NCI-H510A (cell line): ENCODE results near the gene SEPTIN3.

Experiments used
- DNase-seq: peaks from one replicate; lab custom pipeline; 2025; lab: John Stamatoyannopoulos, UW

Gene SEPTIN3

GRCh38 chr22:41969110-41969646 is at the start of gene SEPTIN3:
Gene SEPTIN3 (plus strand): TSS chr22:41969443. CDS start chr22:41971493, 2,050 bp downstream.
- DNase-seq: no peak

- no peak for DNase-seq
Measured at GRCh38 chr22:41920271-41920976, 48.8 kb upstream of the SEPTIN3 start.

- no peak for DNase-seq
Measured at GRCh38 chr22:41922328-41922727, 46.9 kb upstream of the SEPTIN3 start.

GRCh38 chr22:41922940-41923594 is 46.2 kb upstream of the SEPTIN3 start:
- no peak for DNase-seq

- no peak for DNase-seq
Measured at GRCh38 chr22:41923595-41924276, 45.5 kb upstream of the SEPTIN3 start.

GRCh38 chr22:41925783-41926460 is 43.3 kb upstream of the SEPTIN3 start:
- DNase-seq: no peak

- no peak for DNase-seq
Measured at GRCh38 chr22:41927813-41928212, 41.4 kb upstream of the SEPTIN3 start.

- no peak for DNase-seq
Measured at GRCh38 chr22:41928593-41929417, 40.4 kb upstream of the SEPTIN3 start.

GRCh38 chr22:41929418-41929810 is 39.8 kb upstream of the SEPTIN3 start:
- no peak for DNase-seq

GRCh38 chr22:41931701-41932269 is 37.5 kb upstream of the SEPTIN3 start:
- no peak for DNase-seq

GRCh38 chr22:41932353-41932752 is 36.9 kb upstream of the SEPTIN3 start:
- DNase-seq: no peak

- DNase-seq: no peak
Measured at GRCh38 chr22:41933411-41934177, 35.6 kb upstream of the SEPTIN3 start.

- DNase-seq: no peak
Measured at GRCh38 chr22:41934284-41935014, 34.8 kb upstream of the SEPTIN3 start.

- DNase-seq: no peak
Measured at GRCh38 chr22:41935015-41935351, 34.3 kb upstream of the SEPTIN3 start.

GRCh38 chr22:41935509-41935908 is 33.7 kb upstream of the SEPTIN3 start:
- DNase-seq: no peak

GRCh38 chr22:41936894-41937169 is 32.4 kb upstream of the SEPTIN3 start:
- DNase-seq: no peak

- no peak for DNase-seq
Measured at GRCh38 chr22:41939981-41940831, 29.0 kb upstream of the SEPTIN3 start.

GRCh38 chr22:41940832-41941765 is 28.1 kb upstream of the SEPTIN3 start:
- DNase-seq: peak; percentile 36
